IMR-90 (cell line): ENCODE data around the gene PPT2.

ENCODE experiments used
- BHLHE40 ChIP-seq: fragments of 150-350 bp; IDR thresholded peaks from 2 replicates; pipeline ENCODE4 v1.6.1; 2016; ENCODE audit warnings: mild to moderate bottlenecking, low read depth, low read length
- CHD1 ChIP-seq: IDR thresholded peaks from 2 replicates; pipeline ENCODE4 v1.6.1; 2012; ENCODE audit warnings: low read depth, low read length, improper control_type of control experiment
- CTCF ChIP-seq: conservative IDR thresholded peaks from 2 replicates; pipeline ENCODE4 v1.5.1; 2012; ENCODE audit warnings: mild to moderate bottlenecking, low read depth, low read length, improper control_type of control experiment
- FOS ChIP-seq: fragments of 150-350 bp; IDR thresholded peaks from 2 replicates; pipeline ENCODE4 v1.6.1; 2016; ENCODE audit warnings: low read depth, low read length
- MXI1 ChIP-seq: IDR thresholded peaks from 2 replicates; pipeline ENCODE4 v1.6.1; 2012; ENCODE audit warnings: low read depth, mild to moderate bottlenecking, low read length, moderate library complexity, borderline replicate concordance
- NFE2L2 ChIP-seq: fragments of 150-350 bp; IDR thresholded peaks from 2 replicates; pipeline ENCODE4 v1.6.1; 2016; ENCODE audit warnings: low read depth, mild to moderate bottlenecking, low read length
- POLR2A ChIP-seq: IDR thresholded peaks from 2 replicates; pipeline ENCODE4 v1.6.1; 2012; ENCODE audit warnings: mild to moderate bottlenecking, low read depth, low read length
- RAD21 ChIP-seq: IDR thresholded peaks from 2 replicates; pipeline ENCODE4 v1.6.1; 2012; ENCODE audit warnings: low read length, improper control_type of control experiment
- RCOR1 ChIP-seq: IDR thresholded peaks from 2 replicates; pipeline ENCODE4 v1.6.1; 2012; ENCODE audit warnings: mild to moderate bottlenecking, low read length, improper control_type of control experiment; ENCODE audit not compliant: insufficient replicate concordance
- SMC3 ChIP-seq: fragments of 150-350 bp; IDR thresholded peaks from 2 replicates; pipeline ENCODE4 v1.6.1; 2016; ENCODE audit warnings: low read depth, mild to moderate bottlenecking, antibody characterized with exemption, low read length, moderate library complexity
- USF2 ChIP-seq: fragments of 150-350 bp; IDR thresholded peaks from 2 replicates; pipeline ENCODE4 v1.6.1; 2017; ENCODE audit warnings: mild to moderate bottlenecking, antibody characterized with exemption, low read length, low read depth

GRCh38 chr6:32187009-32187709, 33.2 kb downstream of the PPT2 start:
- no peak for TF ChIP-seq POLR2A
- TF ChIP-seq FOS = no peak
- TF ChIP-seq CTCF = no peak
- TF ChIP-seq USF2 = no peak
- no peak for TF ChIP-seq MXI1
- no peak for TF ChIP-seq RCOR1
- no peak for TF ChIP-seq SMC3
- no peak for TF ChIP-seq NFE2L2
- TF ChIP-seq BHLHE40 = no peak
- TF ChIP-seq RAD21 = no peak
- TF ChIP-seq CHD1 = no peak
